MV-4-11 (cell line): Measurements from ENCODE around the gene FXYD5.
"Not testable (repeated sequence)": the region's sequence is repeated elsewhere in the genome, so short reads cannot be mapped to it uniquely, and the experiment has no call there.

Experiments used
- DNase-seq: peaks from one replicate; lab custom pipeline; 2025; lab: John Stamatoyannopoulos, UW

FXYD5 gene

GRCh38 chr19:35120492-35120891, 34.0 kb upstream of the FXYD5 start:
- peak; percentile 97 for DNase-seq

- DNase-seq: no peak
These were observed 33.6 kb upstream of the FXYD5 start for GRCh38 chr19:35120898-35121297.

DNA sequence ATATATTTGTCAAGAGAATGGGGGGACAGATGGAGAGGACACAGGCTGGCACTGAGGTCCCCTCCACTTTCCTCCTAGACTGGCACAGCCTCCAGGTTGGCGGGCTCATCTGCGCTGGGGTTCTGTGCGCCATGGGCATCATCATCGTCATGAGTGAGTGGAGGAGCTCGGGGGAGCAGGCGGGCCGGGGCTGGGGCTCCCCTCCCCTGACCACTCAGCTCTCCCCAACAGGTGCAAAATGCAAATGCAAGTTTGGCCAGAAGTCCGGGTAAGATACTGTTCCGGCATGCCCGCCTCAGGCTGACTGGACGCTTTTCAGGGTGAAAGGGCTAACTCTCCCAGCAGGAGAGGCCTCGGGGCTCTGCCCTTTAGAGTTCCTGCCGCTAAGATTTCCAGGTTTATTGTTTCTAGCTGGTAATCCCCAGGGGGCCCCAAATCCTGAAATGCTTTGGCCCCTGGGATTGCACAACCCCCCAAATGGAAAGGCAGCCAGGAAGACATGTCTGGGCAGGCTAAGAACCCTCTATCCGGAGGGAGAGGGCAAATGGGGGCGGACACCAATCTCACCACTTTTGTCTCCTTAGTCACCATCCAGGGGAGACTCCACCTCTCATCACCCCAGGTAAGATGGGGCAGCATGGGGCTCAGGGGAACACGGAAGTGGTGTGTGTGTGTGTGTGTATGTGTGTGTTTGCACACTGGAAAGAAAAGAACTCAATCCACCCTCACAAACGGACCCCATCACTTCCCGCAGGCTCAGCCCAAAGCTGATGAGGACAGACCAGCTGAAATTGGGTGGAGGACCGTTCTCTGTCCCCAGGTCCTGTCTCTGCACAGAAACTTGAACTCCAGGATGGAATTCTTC, 31.6 kb upstream of the FXYD5 start:
- DNase-seq: no peak

GRCh38 chr19:35123573-35123972, 31.0 kb upstream of the FXYD5 start:
- DNase-seq: no peak

DNA sequence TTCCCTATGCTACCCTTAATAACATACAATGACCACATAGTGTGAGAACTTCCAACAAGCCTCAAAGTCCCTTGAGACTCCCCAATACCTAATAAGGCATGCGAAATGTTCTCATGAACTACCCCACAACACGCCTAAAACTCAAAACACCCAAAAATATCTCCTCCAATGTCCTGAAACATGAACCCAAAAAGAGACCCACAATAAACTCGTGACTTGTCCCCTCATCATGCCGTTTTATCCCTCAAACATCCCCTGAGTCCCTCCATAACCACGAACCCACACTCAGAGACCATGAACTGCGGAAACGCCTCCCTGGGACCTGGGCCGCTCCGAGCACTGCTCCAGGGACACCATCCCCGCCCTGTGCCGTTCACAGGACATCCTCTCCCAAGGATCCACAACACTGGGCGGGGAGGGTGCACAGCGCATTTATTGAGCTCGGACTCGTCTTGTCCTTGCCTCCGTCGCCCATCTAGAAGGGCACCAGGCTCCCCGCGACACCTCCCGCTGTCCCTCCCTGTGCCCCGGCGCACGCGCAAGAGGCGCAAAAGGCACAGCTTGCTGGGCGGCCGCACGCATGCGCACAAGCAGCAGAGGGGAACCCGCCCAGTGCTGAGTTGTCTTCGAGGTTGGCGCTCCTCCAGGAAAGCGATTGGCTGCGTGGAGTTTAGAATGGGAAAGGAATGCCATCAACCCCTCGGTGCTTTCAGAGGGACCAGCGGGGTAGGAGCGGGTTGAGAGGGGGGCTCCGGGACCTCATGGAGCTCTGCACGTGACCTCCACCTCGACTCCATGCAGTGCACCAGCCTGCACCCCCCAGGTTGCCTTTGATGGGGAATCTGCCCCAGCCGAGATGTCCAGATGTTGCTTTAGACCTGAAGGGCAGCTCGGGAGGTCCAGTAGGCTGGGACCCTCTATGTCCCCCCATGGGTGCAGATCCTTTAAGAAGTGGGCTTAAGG, 30.2 kb upstream of the FXYD5 start:
- DNase-seq: no peak

DNA sequence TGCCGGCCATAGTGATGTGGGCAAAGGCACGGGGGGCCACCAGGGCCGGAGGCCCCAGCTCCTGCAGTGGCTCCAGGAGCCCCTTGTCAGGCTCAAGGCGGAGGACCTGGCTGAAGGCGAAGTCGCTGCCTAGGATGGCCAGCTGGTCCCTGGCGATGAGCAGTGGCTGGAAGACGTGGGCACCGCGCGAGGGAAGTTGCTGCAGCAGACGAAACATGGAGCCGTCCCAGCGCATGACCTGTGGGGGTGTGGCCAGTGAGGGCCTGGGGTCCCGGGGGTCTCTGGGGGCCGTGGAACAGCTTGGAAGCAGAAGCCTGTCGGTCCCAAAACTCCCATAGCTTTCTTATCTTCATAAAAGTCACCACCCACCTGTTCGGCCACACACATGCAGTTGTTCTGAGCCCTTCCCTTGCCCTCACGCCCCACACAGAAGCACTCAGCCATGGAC, 29.2 kb upstream of the FXYD5 start:
- no peak for DNase-seq

DNA sequence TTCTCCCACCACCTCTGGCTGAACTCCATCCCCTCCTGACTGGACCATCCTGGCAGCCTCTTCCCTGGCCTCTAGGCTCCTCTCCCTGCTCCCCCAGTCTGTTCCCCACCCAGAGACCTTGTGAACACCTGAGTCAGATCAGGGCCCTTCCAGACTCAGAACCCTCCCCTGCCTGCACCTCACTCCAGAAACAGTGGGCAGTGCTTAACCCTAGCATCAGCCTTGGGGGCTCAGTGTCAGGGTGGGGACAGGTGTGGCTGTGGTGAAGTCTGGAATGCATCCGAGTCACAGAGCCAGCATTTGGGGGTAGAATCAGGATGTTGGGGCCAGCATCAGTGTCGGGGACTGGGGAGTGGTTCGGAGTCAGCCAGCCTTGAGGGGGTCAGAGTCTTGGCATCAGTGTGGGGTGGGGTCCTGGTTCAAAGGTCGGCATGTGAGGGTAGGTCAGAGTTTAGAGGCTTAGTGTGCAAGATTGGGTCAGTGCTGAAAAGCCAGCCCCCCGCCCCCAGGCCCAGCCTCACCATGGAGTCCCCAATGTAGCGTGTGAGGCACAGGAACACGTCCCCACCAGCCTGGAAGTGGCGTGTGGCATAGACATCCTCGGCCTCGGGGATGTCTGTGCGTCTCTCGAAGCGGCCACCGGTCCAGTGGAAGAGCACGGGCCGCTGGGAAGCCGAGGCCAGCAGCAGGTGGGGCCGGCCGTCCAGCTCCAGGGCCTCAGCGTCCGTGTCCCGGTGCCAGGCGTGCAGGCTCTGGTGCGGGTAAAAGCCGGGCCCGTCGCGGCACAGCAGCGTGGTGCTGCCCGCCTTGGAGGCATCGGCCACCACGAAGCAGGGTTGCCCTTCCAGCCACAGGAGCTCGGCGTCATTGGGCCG, 28.5 kb upstream of the FXYD5 start:
- DNase-seq: no peak

GRCh38 chr19:35126624-35126959, 27.9 kb upstream of the FXYD5 start:
- DNase-seq: no peak

DNA sequence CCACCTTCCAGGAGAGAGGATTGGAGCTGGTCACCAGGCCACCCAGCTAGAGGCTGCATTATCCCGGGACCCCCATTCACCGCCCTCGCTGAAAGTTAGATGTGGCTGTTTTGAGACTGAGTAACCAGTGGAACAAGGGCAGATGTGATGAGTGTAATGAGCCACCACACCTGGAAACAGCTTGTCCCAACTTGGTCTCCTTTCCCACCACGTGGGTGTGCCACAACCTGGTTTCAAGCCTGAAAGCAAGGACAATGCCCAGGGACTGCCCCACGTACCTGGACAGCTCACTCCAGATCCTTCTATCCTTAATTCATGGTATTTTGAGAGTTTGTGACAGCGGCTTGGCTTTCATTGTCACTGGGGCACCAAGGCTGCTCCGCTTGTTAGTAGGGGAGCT, 26.7 kb upstream of the FXYD5 start:
- no peak for DNase-seq

DNA sequence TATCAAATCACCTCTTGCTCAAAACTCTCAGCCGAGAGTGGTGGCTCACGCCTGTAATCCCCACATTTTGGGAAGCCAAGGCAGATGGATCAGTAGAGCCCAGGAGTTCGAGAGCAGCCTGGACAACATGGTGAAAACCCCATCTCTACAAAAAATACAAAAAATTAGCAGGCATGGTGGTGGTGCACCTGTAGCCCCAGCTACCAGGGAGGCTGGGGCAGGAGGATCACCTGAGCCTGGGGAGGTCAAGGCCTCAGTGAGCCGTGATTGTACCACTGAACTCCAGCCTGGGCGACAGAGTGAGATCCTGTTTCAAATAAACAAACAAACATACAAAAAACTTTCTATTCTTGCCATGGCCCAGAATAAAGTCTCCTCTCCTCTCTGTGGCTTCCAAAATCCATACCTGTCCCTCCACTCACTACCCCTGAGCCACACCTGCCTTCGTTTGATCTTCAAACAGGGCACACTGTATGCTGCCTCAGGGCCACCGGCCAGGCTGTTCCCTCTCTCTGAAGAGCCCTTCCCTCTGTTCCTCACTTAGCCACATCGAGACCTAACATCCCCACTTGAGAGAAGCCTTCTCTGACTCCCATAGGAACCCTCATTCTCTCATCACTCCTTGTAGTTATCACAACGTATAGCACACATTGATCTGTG, 26.0 kb upstream of the FXYD5 start:
- DNase-seq: no peak

DNA sequence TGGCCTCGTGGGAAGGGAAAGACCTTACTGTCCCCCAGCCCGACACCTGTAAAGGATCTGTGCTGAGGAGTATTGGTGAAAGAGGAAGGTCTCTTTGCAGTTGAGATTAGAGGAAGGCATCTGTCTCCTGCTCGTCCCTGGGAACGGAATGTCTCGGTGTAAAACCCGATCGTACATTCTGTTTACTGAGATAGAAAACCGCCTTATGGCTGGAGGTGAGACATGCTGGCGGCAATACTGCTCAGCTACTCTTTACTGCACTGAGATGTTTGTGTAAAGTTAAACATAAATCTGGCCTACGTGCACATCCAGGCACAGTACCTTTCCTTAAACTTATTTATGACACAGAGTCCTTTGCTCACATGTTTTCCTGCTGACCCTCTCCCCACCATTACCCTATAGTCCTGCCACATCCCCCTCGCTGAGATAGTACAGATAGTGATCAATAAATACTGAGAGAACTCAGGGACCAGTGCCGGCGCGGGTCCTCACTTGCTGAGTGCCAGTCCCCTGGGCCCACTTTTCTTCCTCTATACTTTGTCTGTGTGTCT, 24.7 kb upstream of the FXYD5 start:
- DNase-seq: not testable (repeated sequence)

- DNase-seq: no peak
These were observed 23.5 kb upstream of the FXYD5 start for GRCh38 chr19:35130761-35131720.

DNA sequence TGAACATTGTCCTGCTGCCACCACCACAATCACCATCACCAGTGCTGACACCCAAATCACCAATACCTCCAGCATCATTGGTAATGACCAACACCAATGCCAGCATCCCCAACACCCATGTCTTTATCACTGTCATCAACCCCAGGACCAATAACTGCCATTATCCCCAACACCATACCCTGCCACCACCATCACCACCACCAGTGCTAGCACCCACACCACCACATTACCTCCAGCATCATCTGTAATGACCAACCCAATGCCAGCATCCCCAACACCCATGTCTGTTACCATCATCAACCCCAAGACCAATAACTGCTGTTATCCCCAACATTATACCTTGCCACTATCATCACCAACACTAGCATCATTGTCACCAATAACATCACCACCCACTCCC, 22.3 kb upstream of the FXYD5 start:
- DNase-seq: no peak

- DNase-seq: no peak
These were observed 20.7 kb upstream of the FXYD5 start for GRCh38 chr19:35133826-35134225.

DNA sequence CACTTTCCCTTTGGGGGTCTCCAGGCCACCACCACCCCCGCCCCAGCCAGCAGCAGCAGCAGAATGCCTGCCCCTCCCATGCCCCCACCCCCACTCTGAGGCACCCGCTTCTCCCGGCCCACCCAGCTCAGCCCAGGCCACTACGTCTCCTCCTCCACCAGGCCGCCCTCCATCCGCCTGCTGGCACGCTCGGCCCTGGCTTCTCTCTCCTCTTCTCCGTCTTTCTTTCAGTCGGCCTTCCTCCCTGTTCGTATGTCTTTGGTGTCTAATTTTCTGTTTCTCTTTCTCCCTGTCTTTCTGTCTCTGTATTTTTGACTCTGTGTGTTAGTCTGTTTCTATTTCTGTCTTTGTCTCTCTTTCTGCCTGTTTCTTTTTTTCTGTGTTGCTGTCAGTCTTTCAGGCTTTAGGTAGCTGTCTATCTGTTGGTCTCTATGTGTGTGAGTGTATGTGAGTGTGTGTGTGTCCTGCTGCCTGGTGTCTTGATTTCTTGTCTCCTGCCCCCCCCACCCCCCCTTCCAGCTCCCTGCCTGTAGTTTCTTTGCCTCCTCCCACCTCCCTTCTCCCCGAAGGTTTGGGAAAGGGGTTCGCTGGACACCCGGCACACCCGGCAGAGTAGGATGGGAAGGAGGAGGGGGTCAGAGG, 19.8 kb upstream of the FXYD5 start, which contains the start of gene LGI4:
Gene LGI4, minus strand, starts transcription at position 459 of the 642 bp plus-strand sequence. Its CDS starts 379 bp downstream, at position 80.
- no peak for DNase-seq

DNA sequence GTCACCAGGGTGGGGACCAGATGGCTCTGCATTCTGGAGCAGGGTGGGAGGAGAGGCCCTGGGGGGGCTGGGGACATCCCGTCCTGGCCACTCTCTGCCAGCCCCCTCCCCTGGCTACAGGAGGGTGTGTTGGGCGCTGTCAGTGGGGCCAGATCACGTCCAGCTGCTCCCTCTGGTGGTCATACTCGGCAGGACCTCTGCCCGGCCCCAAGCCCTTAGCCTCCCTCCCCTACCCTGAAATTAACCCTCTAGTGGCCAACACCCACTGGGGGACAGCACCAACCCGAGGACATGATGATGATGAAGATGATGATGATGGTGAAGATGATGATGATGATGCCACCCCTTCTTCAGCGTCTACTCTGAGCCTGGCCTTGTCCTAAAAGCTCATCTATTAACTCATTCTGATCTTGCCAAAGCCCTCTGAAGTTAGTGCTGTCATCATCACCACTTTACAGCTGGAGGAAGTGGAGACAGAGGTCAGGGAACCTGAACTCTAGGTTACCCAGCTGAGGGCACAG, 19.1 kb upstream of the FXYD5 start:
- DNase-seq: peak; percentile 57

DNA sequence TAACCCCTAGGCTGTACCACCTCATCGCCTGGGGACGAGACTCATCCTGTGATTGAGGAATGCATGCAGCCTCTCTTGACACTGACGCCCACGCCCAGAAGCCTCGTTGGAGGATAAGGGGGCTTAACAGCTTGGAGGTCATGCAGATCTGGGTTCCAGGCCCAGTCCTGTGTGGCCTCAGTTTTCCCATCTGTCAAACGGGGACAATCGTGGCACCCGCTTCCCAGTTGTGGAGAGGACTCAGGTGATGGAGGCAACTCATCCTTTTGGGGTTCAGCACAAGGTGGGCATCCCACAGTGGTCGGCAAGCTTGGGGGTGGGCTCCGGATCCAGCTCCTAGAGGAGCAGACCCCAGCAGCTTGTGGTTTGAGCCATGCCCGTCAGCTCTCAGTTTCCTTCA, 18.3 kb upstream of the FXYD5 start:
- DNase-seq: no peak

DNA sequence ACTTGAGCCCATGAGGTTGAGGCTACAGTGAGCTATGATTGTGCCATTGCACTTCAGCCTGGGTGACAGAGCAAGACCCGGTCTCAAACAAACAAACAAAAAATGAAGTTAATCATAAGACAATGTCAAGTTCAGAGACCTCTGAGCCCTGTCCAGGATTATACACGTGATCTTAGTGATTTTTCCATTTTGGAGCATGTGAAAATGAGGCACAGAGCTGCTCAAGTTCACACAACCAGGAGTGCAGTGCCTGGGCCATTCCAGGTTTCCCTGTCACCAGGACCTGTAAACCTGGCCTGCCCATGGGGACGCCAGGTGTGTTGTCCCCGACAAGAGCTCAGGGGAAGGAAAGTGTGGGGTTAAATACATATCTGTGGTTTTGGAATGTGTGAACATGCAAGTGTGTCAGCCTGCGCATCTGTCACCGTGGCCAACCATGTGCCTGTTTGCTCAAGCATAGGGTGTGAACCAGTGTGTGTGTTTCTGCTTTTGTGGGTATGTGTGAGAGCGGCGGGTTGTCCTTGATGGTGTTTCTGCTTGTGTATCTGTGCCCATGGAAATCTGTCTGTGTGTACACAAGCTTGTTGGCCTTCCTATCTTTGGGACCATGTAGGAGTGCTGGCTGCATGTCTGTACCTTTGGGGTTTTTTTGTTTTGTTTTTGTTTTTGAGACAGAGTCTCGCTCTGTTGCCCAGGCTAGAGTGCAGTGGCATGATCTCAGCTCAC, 17.4 kb upstream of the FXYD5 start:
- peak; percentile 45 for DNase-seq
